GM18505 (cell line): ENCODE results near the gene FCRL6.
A peak's percentile ranks its signal among the peaks of the same experiment; 100 is the strongest.

ENCODE experiments used
- ATAC-seq: cut with Tn5 transposase; IDR thresholded peaks from one replicate; pipeline ENCODE4 v1.9.1; 2021; ENCODE audit not compliant: unreplicated experiment
- POLR2A ChIP-seq: IDR thresholded peaks from 4 replicates; pipeline ENCODE4 v1.6.1; 2011; ENCODE audit warnings: borderline replicate concordance; ENCODE audit not compliant: insufficient read depth, insufficient read length; ENCODE audit errors: extremely low read depth

FCRL6 gene, protein sequence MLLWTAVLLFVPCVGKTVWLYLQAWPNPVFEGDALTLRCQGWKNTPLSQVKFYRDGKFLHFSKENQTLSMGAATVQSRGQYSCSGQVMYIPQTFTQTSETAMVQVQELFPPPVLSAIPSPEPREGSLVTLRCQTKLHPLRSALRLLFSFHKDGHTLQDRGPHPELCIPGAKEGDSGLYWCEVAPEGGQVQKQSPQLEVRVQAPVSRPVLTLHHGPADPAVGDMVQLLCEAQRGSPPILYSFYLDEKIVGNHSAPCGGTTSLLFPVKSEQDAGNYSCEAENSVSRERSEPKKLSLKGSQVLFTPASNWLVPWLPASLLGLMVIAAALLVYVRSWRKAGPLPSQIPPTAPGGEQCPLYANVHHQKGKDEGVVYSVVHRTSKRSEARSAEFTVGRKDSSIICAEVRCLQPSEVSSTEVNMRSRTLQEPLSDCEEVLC

GRCh38 chr1:159802111-159802510 is at the start of gene FCRL6:
TSS of gene FCRL6 (plus strand) at chr1:159802360. CDS start at chr1:159802425, 65 bp downstream.
- TF ChIP-seq POLR2A: no peak
- ATAC-seq: no peak

- ATAC-seq: no peak
- no peak for TF ChIP-seq POLR2A
Observed at GRCh38 chr1:159753386-159753785, 48.8 kb upstream of the FCRL6 start.

DNA sequence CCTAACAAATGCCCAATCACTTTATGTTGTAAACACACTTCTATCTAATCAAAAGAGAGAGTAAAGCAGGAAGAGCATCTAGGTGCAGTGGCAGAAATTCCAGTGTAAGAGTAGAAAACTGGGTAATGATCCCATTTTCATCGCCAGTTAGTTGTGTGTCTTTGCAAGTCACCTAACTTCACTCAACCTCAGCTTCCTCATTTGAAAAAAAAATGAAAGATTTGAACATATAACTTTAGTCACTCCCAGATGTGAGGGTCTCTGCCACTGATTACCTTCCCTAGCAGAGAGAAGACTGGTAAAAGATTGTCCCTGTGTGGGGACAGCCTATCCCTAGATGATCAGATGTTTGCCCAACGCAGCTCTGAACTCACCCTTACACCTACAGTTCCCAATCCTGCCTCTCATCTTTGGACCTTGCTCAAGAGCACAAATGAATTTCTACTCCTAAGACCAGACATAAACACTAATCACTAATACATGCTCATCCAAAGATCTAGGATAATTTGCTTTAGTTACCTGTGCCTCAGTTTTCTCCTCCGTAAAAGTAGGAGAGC is 46.6 kb upstream of the FCRL6 start:
- TF ChIP-seq POLR2A: no peak
- ATAC-seq: no peak

DNA sequence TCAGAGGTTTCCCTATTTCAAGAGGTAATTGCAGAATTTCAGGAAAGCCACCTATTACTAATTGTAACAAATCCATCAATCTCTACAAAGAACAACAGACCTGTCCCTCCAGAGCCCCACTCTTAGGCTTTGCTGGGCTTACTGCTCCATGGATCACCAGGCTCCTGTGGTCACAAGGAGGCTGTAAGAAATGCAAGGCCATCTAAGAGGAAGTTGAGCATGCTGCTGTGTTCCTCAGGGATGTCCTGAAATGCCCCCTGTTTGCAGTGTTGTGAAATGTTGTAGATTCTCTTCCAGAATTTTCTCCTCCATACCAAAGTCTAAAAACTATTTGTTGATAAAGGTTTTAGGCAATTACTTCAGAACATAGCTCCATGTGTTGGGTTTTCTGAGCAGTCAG is 45.8 kb upstream of the FCRL6 start:
- no peak for TF ChIP-seq POLR2A
- ATAC-seq: no peak

DNA sequence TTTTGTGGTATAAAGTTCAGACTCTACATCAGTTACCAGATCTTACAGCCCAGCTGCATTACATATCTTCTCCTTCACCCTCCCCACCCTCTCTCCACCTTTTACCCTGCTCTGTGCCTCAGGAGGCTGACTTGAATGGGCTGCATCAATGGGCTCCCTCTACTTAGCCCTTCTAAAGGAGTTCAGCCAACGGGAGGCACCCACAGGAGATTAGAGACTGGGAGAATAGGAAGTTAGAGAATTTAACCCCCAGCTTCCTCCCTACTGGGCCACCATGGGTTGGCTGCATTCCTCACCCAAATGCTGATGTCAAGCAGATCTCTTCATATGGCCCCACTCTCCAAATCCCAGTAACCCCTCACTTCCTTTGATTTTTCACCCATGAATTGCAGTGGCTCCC is 38.5 kb upstream of the FCRL6 start:
- no peak for TF ChIP-seq POLR2A
- no peak for ATAC-seq

DNA sequence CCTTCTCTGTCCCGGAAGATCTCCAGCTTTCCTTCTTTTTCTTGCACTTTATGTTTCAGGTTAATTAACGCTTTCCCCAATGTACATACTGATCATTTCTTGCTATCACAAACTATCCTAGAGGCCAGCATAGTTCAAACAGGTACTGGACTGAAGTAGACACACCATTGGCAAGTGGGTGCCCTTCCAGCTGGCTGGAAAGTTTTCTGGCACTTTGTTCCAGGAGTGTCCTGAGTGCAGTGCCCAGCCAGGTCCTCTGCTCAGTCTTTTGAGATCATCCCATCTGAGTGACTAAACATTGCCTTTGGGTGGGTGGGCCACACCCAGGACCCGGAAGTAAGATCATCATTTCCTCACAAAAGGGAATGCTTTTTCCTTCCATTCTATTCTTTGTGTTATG is 36.4 kb upstream of the FCRL6 start:
- no peak for TF ChIP-seq POLR2A
- no peak for ATAC-seq

- TF ChIP-seq POLR2A: no peak
- ATAC-seq: no peak
Observed at GRCh38 chr1:159771127-159771895, 30.8 kb upstream of the FCRL6 start.

GRCh38 chr1:159774465-159774864 is 27.7 kb upstream of the FCRL6 start:
- no peak for TF ChIP-seq POLR2A
- ATAC-seq: no peak

DNA sequence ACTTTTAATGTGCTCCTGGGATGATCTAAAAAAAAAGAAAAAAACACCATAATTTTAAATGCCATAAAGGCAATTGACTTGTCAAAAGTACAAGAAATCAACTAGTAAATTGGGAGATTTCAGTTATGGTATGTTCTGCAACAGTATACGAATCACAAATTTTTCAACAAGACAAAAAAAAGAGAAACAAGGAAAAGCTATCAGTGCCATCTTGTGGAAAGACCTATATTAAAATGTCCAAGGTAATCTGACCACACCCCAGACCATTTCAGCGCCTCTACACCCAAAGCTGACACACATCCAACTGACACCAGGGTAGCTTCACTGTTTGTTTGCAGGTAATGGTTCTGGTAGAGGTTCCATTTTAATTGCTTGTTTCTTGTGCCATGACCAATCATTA is 26.4 kb upstream of the FCRL6 start:
- TF ChIP-seq POLR2A: no peak
- no peak for ATAC-seq

DNA sequence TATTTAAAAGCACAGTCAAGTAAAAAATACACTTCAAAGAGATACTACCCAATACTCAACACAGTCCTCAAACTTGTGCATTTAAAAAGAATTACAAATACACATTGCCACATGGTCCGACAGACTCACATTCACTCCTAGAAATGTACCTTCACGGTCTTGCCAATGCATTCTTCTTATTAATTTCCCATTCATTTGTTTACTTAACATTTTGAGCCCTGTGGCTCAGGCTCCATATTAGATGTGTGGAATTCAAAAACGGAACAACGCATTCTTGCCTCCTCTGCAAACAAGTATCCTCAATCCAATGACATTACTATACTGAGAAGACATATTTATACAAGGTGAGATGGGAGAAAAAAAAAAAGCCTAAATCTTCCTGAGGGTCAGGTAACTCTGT is 23.9 kb upstream of the FCRL6 start:
- no peak for ATAC-seq
- no peak for TF ChIP-seq POLR2A

DNA sequence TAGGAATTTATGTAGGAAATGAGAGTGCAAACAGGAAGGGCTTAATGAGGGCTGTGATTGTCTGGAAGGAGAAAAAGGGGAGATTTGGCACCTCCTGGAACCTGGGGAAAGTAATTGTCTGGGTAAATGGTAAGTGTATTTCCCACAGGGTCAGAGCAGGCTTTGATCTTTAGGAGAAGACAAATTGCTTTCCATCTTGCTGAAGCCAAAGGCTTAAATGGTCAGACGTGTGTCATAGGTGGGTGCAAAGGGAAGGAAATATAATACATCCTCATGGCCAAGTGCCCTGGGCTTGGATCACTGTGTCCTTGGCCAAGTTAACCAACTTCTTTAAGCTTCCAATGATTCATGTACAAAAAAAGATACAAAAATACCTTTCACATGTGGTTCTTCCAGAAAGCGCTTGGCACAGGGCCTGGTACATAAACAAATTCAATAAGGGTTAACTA is 22.7 kb upstream of the FCRL6 start:
- ATAC-seq: no peak
- TF ChIP-seq POLR2A: no peak

DNA sequence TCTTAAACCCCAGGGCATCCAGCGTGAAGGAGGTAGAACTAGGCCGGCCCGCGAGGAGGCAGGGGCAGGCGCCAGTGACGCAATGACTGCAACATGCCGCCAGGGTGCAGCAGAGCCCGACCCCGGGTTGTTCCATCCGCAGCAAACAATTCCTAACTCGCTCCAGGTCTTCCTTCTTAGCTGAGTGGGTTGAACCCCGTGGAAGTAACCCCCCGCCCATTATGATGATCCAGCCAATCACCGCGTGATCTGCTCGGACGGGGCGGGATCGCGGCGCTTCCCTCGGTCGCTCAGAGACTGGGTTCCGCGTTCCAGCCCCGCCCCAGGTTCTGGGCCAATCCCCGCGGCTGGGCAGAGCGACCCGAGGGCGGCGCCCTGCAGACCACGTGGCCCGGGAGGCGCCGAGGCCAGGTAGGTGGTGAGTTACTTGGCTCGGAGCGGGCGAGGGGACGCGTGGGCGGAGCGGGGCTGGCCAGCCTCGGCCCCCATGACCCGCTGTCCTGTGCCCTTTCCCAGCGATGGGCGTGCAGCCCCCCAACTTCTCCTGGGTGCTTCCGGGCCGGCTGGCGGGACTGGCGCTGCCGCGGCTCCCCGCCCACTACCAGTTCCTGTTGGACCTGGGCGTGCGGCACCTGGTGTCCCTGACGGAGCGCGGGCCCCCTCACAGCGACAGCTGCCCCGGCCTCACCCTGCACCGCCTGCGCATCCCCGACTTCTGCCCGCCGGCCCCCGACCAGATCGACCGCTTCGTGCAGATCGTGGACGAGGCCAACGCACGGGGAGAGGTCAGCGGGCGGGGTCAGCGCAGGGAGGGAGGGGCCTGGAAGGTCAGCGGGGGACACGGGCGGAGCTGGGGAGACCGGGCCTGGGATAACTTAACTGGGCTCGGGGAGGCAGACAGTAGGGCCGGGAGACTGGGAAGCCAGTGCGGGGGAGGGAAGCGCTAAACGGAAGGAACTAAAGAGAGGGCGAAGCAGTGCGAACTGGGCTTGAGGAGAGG is 21.3 kb upstream of the FCRL6 start, which contains the start of gene DUSP23:
Gene DUSP23 (plus strand): TSS at position 380 of the 1,000 bp plus-strand sequence. CDS start 139 bp downstream, at position 519.
- TF ChIP-seq POLR2A: peak; percentile 59

DNA sequence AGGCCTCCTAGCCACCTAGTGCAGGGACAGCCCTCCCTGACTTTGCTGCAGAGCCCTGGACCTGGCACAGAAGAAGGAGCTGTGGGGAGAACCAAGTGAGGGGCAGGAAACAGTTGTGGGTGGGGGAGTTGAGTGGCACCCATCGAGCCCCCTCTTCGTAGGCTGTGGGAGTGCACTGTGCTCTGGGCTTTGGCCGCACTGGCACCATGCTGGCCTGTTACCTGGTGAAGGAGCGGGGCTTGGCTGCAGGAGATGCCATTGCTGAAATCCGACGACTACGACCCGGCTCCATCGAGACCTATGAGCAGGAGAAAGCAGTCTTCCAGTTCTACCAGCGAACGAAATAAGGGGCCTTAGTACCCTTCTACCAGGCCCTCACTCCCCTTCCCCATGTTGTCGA is 20.2 kb upstream of the FCRL6 start:
- no peak for TF ChIP-seq POLR2A
- ATAC-seq: no peak

More for the DNA sequence above, 21.3 kb upstream of the FCRL6 start, which contains the start of gene DUSP23:
- ATAC-seq: peak; percentile 98

DNA sequence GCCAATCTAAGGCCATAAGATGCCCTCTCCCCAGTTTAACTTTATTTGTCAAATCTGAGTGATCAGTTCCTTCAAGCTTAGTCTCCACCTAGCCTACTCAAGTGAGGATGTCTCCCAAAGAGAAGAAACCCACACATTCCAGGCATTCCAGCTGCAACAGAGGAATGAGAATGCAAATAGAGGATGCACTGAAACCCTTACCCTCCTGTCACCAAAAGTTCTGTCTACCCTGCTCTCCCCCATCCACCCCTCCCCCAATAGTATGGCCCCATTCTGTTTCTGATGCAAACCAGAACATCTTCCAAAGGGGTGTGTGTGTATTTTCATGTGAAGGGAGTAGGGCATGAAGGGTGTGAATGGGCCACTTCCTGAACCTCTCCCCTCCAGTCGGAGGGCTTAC is 18.4 kb upstream of the FCRL6 start:
- TF ChIP-seq POLR2A: no peak
- ATAC-seq: no peak
